HL-60/S4 (cell line): ENCODE results near the gene CLEC4F.

Experiments used
- in situ Hi-C: fragments of 300-500 bp; cut with MboI; formaldehyde crosslinking; loops from 2 replicates; pipeline ENCODE4 v1.14.3; 2022; ENCODE audit warnings: low sequenced_read_pairs

Gene CLEC4F, protein sequence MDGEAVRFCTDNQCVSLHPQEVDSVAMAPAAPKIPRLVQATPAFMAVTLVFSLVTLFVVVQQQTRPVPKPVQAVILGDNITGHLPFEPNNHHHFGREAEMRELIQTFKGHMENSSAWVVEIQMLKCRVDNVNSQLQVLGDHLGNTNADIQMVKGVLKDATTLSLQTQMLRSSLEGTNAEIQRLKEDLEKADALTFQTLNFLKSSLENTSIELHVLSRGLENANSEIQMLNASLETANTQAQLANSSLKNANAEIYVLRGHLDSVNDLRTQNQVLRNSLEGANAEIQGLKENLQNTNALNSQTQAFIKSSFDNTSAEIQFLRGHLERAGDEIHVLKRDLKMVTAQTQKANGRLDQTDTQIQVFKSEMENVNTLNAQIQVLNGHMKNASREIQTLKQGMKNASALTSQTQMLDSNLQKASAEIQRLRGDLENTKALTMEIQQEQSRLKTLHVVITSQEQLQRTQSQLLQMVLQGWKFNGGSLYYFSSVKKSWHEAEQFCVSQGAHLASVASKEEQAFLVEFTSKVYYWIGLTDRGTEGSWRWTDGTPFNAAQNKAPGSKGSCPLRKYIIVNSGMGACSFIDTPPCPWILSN

DNA sequence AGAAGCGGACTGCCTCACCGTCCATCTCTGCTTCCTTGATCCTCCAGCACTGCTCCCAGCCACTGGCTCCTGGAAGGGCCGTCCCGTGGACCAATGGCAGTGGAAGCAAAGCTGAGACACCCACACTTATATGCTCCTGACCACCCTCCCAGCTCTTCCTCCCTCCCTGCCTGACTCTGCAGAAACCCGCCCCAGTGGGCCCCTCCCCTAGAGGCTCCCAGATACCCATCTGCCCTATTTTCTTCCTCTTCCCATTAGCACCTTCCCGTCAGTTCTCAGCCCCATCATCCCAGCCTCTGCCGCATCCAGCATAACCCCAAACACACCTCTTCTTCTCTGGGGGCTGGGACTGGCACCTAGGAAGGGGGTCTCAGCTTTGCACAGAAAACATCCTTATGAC, at the start of gene CLEC4F:
Gene CLEC4F, minus strand, starts transcription at position 101 of the 400 bp plus-strand sequence. Its CDS starts 76 bp downstream, at position 25.
- in situ Hi-C loops, result no loop called here

DNA sequence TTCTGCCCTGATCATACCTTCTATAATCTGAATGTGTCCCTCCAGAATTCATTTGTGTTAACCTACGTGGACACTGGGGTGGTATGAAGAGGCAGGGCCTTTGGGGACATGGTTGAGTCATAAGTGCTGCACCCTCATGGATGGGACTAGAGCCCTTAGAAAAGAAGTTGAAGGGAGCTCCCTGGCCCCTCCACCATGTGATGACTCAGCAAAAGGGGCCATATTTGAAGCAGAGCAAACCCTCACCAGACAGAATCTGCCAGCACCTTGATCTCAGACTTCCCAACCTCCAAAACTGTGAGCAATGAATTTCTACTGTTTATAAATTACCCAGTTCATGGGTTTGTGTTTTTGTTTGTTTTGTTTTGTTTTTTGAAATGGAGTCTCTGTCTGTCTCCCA, 48.6 kb upstream of the CLEC4F start:
- in situ Hi-C loops, result no loop called here

DNA sequence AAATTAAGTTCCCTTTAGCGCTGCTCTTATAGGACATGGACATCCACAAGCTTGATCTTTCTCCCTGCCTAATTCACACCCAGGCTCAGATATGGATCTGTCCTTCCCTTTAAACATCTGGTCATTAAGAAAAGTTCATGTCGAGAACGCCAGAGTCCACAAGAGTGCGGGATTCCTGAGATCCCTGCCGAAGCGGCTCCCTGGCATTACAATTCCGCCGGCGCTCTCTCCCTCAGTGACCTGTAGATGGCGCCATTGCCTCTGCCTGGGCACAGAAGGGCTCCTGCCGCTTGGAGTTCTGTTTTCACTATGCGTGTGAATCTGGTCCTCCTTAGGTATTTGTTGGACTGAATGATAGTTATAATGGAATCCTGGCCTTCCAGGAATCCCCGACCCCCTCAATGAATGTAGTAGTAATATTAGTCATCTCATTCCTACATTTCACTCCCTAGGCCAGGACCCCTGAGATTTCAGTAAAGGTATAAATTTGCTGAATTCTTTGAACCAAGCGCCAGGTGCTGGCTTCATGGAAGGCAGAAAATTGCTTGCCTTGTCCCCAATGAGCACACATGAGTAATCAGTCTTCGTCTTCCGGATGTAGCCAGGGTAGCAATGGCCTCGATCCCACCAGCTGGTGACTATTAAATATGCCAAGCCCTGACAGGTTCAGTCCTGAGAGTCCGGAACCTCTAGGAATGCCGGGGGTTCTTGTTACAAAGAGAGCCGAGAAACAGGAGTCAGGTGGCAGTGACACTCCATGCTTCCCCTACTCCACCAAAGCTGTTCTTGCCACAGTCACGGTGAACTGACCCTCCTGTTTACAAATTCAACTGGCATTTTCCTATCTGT, 41.6 kb upstream of the CLEC4F start:
- in situ Hi-C loops, result no loop called here

DNA sequence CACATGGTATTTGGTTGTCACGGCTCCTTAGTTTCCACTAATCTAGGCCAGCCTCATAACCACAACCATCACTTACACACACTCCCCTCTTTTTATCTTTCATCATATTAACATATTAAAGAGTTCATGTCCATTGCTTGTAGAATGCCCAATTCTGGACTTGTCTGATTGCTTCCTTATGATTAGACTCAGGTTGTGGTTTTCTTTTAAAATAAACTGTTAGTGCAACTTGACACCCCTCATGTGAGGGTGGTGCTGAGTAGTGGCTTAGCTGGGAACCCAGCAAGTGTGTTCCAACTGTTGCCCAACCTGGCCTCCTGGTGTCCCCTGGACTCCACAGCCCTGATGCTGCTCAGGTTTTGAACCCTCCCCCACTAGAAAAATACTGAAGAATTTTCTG, 35.3 kb upstream of the CLEC4F start:
- in situ Hi-C loops, result no loop called here

DNA sequence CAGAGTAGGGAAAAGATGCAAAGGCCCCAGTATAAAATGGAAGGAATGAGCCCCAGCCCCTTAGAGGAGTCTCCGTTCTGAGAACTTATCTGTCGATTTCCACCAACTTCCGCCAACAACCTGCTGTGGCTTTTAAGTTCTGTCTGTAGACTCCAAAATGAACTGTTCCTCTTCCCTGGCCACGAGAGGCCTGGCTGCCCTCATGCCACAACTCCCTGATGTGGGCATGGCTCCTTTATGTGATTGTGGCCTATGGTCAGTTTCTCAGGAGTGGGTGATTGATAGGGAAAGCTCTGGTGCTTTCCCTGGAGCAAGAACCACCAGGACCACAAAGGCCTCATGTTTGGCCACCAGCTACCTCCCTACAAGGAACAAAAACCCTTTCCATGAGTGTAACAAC, 34.0 kb upstream of the CLEC4F start:
- in situ Hi-C loops, result no loop called here

DNA sequence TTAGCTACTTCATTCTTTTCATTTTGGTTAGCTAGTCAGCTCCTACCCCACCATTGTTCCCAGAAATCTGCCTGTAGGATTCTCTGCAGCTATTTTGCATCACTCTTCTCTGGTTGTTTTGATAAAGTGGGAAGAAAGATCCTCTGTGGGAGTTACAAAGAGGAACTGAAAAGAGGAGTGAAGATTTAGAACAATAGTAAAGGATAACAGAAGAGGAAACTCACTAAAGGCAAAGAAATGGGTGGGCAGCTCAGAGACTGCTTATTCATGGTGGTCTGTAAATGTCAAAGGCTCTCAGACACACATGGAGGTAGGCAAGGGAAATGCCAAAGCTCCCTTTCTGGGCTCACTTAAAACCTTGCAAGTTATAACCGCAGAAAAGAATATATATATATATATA, 32.4 kb upstream of the CLEC4F start:
- in situ Hi-C loops, result no loop called here

DNA sequence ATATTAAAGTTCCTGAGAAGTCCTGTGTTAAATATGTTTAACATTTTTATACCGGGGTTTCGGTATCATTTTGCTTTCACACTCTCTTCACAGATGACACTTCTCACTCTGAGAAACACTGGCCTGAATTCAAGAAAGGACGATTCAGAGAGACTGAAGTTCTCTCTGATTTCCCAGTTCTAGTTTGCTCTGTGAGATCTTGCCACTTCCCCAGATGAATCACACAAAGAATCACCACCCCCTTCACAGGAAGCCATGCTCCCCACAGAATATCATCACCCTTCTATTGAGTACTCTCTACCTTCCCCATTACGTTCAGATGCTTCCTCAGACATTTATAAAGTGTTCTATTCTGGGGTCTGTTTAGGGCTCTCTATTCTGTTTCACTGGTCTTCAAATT, 31.3 kb upstream of the CLEC4F start:
- in situ Hi-C loops, result no loop called here

DNA sequence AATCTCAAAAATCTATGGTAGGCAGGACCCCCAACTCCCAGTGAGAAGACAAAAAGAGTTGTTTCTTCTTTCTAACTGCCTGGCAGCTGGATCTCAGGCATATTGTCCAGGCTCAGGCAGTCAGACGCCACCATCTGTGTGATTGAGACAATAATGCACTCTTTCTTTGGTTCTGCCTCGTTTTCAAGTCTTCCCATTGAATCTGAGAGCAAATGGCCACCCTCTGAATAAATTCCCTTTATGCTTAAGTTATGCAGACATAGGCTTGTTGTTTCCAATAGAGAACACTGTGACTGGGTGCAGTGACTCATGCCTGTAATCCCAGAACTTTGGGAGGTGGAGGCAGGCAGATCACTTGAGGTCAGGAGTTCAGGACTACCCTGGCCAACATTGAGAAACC, 30.5 kb upstream of the CLEC4F start:
- in situ Hi-C loops, result no loop called here

DNA sequence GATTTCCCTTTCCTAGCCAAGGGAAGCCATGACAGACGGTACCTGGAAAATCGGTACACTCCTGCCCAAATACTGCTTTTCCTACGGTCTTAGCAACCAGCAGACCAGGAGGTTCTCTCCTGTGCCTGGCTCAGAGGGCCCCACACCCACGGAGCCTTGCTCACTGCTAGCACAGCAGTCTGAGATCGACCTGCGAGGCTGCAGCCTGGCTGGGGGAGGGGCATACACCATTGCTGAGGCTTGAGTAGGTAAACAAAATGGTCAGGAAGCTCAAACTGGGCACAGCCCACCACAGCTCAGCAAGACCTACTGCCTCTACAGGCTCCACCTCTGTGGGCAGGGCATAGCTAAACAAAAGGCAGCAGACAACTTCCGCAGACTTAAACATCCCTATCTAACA, 22.0 kb upstream of the CLEC4F start:
- in situ Hi-C loops, result no loop called here

DNA sequence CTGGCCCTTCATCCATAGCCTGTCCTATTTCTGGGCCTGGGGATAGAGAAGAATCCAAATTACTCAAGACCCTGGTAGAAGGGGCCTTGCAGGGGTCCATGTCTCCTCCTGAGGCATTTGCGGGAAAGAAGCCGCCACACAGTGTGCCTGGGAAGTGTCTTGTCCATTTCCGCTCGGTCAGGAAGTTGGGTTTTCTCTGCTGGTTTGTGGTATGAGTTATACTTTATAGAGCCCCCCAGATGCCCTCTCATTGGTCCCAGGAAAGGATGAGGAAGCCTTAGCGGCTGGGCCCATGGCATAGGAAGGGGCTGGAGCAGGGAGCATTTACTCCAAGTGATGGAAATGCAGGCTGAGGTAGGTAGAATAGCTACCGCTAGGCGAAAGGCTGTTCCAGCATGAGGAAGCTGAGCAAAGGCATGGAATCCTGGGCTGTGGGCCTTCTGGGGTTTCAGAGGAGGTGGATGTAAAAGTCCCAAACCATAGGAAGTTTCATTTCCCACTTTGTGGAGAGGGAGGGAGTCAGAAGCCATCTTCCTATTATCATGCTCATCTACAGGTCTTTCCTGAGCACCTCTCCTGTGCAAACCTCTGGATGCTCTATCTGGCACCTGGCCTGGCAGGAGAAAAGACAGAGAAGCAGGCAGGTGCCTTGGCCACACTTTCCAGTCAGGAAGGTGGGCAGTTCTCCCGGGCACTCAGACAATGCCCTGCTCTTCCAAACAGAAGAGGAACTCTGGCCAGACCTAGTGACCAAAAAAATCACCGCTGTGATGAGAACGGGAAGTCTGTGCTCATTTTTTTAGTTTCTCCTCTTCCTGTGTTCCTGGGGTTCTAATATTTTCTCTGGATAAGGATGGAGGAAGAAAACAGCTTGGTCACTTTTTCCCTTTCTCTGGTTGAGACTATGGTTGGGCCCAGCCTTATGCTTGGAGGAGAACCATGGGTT, 17.9 kb upstream of the CLEC4F start:
- in situ Hi-C loops, result no loop called here

DNA sequence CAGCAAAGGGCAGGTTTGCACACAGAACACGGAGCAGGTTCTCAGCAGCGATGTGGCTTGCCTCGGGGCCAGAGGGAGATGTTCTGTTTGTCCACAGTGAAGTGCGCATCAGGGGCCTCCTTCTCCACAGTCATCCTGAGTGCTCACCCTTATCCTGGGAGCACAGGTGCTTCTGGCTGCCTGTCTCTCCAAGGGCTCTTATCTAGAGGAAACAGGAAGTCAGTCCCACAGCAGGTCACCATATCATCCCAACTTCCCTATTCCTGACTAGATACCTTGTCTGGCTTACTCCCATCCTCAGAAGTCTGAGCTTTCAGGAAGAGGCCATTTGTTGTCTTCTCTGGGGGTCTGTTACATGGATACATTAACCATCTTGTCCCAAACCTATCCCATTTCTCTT, 15.2 kb upstream of the CLEC4F start, which contains the start of gene CD207:
Gene CD207, minus strand, starts transcription at position 174 of the 400 bp plus-strand sequence. Its CDS starts 40 bp downstream, at position 134.
- in situ Hi-C loops, result no loop called here

DNA sequence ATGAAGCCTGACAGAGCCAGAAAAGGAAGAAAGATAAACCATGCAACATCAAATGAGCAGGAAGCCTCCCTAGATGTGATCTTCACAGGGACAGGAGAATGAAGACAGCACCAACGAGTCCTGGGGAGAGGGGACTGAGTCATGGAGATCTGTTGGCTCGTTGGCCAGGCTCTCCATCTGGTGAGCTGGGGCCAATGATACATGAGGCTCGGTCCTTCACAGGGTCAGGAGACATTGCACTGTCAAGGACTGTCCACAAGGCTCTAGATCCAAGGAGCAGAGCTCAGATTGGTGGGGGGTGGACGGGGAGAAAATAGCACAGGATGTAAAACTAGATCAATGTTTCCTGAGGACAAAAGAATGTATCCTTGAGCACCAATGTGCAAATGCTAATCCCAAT, 14.5 kb upstream of the CLEC4F start:
- in situ Hi-C loops, result no loop called here

DNA sequence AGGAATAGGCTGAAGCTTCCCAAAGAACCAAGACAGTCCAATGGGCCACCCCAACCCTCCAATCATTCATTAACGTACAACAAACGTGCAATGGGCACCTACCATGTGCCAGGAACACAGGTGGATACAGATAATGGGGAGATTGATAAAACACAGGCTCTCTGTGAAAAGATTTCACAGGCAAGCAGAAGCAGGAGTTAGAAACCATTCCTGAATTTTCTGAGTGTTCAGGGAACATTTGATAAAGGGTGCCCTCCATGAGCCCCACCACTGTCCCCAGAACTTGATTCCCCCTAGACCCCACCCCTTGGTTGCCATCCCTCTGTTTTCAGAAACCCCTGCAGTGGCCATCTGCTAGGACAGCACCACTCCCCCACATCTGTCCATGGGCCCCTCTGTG, 13.7 kb upstream of the CLEC4F start:
- in situ Hi-C loops, result no loop called here

DNA sequence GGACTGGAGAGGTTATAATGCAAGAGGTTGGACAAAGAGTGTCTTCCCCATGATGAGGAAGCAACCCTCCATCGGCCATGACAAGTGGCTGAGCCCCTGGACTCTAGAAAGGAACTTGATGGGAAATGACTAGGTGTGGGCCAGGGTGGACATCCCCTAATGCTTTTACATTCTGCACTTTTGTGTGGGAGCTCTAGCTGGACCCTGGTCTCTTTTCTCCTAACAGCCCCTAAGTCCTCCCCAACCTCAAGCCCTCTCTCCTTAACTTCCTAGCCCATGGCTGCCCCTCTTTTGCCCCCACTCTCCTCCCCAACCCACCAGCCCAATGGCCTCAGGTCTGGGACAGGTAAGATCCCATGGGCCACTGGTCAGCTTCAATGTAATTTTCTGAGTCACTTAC, 12.8 kb upstream of the CLEC4F start:
- in situ Hi-C loops, result no loop called here

DNA sequence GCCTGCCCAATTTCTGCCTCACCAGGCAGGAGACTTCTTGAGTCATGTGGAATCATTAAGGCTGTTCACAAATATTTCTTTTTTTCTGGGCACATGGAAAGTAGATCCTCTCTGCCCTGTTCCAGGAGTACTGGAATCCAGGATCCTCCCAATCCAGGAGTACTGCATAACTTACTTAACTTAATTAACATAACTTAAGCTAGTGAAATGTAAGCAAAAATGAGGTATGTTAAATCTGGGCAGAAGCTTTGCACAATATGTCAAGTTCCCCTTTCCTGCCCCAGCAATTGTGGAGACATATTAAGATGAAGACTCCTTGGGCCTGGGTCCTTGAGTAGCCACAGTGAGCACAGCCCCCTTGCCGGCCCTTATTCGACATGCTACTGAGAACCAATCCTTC, 12.0 kb upstream of the CLEC4F start:
- in situ Hi-C loops, result no loop called here

DNA sequence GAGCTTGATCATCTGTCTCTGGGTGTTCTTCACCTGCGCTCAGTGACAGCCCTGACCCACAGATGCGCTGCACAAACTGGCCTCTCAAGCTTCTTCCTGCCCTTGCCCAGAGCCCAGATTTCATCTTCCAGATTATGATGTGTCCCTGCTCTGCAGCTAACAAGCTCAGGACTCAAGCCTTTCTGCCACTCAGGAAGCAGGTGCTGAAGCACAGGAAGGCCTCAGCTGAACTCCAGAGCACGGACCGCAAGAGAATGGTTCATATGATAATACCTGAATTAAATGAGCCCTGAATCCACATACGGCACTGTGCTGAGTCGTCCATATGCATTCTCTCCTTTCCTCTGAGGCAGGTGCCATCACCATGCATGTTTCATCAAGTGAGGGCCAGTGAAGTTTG, 11.5 kb upstream of the CLEC4F start:
- in situ Hi-C loops, result no loop called here

DNA sequence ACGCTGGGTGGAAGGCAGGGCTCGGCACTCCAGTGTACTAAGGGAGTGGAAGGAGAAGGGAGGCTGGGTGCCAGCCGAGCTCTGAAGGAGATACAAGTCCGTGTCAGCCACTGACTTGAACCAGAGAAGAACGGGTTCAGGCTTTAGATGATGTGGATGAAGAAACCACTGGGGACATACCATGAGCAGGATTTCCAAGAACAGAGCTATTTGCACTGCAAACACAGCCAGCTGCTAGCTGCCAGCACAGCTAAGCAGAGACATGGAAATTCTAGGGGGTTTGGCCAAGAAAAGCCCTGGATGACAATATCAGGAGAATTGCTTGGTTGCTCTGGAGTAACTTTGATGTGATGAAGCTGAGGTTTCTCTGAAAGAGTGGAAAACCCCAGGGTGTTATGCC, 10.0 kb upstream of the CLEC4F start:
- in situ Hi-C loops, result no loop called here

DNA sequence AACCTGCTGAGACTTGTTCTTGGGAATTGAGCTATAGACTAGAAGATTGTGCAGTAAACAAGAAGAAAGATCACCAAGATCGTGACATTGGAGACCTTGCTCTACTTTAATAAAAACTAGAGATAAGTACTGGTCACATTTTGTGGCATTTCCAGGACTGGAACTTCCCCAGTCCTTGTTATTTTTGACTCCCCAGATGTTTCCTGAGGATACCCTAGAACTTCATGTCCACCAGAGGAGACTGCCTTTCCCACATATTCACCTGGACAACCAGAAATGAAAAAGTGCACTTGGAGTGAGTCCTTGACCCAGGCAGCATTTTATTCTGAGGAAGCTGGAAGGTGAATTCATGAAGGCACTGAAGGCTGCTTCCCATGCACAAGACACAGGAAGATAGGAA, 9.5 kb upstream of the CLEC4F start:
- in situ Hi-C loops, result no loop called here

DNA sequence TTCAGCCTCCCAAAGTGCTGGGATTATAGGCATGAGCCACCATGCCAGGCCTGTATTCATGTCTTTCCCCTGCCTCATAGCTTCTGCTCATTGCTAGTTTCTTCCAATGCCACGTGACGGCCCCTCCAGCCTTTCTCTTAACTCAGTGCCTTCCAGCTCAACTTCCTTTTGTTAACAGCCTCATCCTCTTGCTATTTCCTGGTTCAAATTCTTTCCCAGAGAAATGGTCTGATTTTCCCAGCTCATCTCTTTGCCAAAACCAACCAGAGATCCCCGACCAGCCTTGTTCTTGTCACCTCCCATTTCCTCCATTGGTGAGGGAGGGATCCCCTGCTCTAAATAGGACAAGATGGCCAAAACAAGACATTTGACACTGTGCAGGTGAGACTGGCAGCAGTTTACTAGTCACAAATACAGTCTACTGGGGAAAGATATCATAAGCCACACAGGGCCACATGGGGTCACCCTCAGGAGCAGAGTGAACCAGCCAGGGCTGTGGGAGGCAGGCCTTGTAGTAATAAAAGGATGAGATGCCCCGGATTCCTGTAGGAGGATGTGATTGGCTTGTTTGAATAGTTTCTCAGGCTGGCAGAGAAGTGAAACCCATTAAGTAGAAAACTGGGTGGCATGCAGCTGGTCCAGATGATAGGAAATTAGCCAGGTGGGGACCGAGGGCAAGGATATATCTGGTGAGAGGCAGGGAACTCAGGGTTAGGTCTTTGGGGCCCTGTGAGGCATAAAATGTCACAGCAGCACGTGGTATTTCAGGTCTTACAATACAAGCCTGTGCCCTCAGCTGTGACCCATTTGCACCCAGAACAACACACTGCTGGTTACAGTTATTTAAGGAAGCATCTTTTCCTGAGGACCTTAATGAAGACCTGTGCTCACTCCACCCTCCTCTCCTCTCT, 8.8 kb upstream of the CLEC4F start:
- in situ Hi-C loops, result no loop called here

DNA sequence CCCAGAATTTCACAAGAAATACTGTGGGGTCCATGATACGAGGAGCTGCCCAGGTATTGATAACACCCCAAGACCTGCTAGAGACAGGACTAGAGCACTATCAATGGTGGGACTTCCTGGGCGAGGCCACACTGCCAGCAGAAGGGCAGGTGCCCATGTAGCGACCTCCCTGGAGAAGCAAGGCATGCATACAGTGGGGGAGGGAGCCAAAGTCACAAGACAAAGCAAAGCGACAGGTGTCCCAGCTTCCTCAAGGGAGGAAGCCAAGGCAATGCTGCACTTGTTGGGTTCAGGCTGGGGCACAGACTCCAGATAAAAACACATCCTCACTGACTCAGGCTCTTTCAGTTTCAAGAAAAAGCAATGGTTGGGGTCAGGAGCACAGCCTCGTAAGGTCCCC, 7.7 kb upstream of the CLEC4F start:
- in situ Hi-C loops, result no loop called here
